HG03025 (cell line): ENCODE data around the gene MBP.
"Not testable (repeated sequence)": the region's sequence is repeated elsewhere in the genome, so short reads cannot be mapped to it uniquely, and the experiment has no call there.

Experiments
- ATAC-seq: cut with Tn5 transposase; IDR thresholded peaks from one replicate; pipeline ENCODE4 v1.9.1; 2021; ENCODE audit warnings: mild to moderate bottlenecking, moderate library complexity; ENCODE audit not compliant: unreplicated experiment, low FRiP score

The MBP gene

GRCh38 chr18:76994086-76994654, 138.4 kb downstream of the MBP start:
- ATAC-seq: no peak

DNA sequence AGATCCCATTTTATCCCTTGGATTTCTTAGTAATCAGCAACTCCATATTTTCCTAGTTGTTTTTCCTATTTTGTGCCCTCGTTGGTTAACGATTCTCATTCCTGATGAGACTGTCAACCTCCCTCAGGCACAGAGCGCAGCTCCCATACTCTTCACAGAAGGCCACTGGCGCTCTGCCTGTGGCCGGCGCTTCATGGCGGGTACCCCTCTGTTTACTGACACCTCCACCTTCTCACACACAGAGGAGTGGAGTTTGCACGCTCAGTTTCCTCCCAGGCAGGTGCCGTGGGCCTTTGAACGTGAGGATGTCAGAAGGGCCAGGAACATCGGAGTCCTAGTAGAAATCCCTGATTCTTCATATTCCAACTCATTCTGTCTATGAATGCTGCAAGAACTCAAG, 139.0 kb downstream of the MBP start:
- no peak for ATAC-seq

GRCh38 chr18:76993085-76993382, 139.5 kb downstream of the MBP start:
- no peak for ATAC-seq

GRCh38 chr18:76992226-76993084, 140.1 kb downstream of the MBP start:
- no peak for ATAC-seq

DNA sequence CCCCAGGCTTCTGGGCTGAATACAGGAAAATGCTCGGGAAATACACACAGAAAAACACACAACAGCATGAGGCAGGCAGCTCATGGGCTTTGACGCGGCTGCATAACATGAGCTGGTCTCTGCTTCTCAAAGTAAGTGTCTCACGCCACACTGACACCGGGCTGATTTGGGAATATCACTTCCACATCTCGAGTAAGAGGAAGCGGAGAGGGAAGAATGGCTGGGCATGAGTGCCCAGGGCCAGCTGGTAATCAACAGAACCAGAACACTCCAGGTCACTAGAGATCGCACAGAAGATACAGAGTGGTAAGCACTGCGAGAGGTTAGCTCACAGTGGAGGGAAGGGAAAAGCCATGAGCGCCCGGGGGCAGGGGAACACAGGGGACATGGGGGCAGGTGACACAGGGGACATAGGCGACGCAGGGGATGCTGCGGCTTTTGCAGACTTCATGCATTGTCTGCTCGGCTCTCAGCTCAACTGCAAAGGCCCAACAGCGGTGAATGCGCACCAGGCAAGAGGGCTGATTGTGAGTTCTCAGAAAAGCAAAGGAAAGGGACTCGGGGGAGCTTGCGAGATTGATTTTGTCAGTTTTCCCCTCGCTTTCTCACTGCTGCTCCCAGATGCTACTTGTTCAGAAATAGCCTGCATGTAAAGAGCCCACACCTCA, 141.4 kb downstream of the MBP start:
- ATAC-seq: no peak

GRCh38 chr18:76990343-76991020, 142.1 kb downstream of the MBP start:
- ATAC-seq: not testable (repeated sequence)

- ATAC-seq: no peak
These were observed 142.9 kb downstream of the MBP start for GRCh38 chr18:76989647-76990190.

DNA sequence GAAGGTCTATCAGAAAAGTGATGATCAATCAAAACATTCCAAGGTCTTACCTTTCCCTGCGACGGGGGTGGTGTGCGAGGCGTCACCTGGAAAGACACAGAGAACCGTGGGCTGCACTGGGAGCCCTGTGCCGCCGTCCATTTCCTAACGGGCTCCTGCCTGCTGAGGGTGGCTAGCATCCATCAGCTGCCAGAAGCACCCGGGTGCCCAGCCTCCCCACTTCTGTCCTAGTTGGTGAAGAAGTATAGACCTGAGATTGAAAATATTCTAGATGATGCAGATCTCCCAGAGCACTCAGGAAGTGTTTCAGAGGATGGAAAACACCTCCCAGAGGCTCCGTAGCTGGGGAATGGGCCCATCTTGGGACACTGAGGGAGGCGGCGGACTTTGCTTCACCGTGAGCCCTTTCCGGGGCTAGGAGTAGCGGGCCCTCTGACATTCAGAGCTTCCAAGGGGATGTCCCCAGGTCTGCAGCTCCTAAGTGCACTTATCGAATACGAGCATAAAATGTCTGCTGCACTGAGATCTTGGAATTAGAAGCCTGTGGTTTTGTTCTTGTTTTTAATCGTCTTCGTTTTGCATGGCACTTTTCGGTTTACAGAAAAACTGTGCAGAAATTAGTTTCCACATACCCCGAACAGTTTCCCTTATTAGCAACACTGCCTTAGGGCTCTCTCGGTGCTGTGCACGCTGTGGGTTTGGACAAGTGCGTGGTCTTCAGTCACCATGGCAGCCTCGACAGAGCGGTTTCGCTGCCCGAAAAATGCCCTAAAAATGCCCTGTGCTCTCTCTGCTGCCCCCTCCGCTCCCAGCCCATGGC, 143.5 kb downstream of the MBP start:
- peak; percentile 81 for ATAC-seq

GRCh38 chr18:76988031-76988826, 144.4 kb downstream of the MBP start:
- ATAC-seq: no peak

DNA sequence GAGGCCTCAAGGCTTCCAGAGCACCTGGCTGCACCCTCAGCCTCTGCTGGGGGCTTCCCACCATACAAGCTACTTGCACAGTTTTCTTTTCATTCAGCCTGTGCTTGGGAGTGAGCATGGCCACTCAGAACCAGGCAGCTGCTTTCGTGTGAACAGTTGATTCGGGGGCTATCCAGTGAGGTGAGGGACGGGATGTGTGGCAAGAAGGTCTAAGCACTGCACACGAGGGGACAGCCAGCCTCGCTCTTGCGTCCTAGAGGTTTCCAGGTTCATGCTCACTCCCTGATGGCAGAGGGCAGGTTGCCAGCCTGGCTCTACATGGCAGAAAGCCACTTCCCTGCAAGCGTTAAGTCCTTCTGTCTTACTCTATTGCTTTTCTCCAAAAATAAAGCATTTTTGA, 146.2 kb downstream of the MBP start:
- no peak for ATAC-seq

DNA sequence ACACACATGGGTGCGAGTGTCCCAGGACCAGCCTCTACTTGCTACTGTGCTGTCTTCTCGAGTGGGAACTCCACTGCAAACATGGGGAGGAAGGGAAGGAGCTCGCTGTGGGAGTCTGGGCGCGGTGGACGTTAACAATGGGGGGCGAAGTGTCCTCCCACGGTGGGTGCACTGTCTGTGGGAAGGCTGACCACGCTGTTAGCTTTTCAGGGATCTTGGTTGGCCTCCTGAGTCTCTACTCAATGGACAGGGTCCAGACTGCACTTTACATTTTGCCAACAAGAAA, 146.7 kb downstream of the MBP start:
- no peak for ATAC-seq

DNA sequence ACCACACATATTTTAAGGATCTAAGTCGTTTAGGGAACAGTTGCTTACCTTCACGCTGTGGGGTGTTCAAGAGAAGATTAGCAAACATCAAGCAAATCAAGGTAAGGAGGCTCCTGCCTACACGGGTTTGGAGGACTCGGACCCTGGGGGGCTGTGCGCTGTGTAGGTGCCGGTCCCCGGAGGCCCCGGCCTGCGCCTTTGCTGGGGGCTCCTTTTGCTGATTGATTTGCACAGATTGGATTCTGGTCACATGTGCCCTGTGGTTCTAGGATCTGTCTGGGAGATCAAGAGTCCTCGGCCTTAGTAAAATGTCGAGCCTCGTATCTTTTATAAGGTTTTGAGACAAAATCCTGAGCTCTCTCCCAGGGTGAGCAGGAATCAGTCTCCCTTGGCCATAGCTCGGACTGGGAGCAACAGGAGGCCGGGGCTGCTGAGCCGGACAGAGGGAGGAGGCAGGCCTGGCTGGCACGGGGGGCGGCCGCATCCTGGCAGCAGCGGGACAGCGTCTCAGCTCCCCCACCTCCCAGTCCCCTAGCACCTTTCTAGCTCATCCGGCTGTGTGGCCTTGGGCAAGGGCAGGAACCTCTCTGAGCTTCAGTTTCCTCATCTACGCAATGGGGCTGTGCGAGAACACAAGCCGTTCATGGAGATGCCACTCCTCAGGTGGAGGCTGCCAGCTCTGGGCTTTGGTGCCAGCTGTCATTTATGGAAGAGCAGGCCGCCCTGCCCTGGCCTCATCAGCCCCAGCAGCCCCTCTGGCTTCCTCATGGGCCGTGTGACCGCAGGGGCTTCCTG, 147.2 kb downstream of the MBP start:
- ATAC-seq: no peak

DNA sequence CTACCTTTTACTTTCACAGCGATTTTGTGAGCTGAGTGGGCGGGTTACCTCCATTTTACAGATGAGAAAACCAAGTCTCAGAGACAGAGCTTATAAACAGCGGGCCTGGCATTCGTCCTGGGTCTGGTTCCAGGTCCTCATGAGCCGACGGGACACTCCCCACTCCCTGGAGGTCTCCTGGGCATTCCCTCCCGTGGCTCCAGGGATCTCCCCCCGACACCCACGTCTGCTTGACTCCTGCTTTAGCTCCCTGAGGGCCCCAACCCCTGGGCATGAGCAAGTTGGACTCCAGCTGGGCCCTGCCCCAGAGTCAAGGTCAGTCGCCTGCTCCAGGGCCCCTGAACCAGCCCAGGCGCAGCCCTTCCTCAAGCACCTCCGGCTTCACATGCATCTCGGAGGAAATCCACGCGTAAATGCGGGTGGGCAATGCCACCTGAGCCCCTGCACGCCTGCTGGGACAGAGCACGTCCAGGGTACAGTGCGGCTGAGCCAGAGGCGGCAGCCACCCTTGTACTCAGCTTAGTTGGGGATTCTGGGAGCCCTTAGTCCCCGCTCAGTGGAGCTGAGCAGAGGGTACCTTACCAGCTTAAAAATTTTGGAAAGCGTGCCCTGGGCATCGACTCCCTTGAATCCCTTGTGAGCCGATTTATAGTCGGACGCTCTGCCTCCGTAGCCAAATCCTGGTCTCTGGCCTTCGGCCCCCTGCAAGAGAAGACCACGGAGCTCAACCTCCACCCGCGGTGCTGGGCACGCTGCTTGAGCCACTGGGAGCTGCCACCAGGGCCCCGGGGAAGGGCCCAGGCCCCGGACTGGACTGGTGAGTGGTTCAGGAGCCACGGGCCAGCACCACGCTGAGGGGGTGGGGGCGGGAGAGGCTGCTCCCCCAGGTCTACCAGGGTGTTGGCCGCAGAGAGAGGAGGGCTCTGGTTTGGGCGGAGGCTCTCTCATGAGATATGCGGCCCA, 148.1 kb downstream of the MBP start:
- no peak for ATAC-seq

GRCh38 chr18:76983613-76984051, 149.0 kb downstream of the MBP start:
- no peak for ATAC-seq

DNA sequence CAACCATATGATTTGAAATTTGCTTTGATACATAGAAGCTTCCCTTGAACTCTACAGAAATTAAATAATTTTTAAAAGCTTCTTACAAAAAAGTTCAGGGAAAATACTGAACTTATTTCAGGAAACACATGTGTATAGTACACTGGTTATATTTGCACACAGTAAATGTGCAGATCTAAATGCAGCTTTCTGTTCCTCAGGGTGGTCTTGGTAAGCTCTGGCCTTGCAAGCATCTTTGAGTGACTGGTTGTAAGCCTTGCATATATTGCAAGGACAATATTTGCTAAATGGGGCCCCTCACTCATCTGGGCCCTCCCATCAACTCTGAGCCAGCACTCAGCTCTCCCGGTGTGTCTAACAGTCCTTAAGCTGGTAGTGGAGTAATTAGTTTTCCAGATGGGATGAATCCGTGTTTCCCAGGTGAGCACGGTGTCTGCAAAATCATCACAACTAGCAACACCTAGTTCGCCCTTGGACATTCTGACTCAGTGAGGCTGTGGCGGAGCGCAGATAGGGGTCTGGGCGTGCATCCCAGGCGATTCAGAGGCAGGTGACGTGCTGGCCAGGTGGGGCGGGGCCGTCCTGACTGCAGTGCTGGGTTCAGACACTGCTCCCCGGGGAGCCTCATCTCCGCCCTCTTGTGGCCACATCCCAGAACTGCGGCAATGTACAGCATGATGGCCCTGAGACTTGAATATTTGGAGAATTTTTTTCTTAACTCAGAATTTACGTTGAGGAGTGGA, 149.6 kb downstream of the MBP start:
- peak; percentile 64 for ATAC-seq

GRCh38 chr18:76982038-76982437, 150.5 kb downstream of the MBP start:
- ATAC-seq: no peak

DNA sequence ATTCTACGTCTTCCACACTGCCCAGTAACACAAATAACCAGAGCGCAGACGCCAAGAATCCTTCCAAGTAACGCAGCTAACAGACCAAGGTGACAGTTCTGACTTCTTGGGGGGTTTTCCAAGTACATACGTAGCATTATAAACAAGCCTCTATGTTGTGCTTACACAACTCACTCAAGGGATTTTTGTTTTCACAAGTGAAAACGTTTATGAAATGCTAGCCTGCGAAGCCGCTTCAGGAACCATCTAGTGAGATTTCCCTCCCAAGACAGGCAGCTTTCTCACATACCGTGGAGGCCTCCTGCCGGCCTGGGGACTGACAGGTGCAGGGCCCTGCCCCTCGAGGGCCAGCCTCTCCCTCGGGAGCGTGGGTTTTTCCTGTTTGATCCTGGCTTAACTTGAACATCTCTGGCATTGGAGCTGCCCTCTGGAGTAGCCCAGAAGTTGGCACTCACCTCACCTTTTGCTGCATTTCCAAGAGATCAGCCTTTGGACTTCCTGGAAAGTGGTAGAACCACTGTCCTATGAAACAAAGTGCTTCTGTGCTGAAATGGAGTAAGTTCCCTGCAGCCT, 151.1 kb downstream of the MBP start:
- ATAC-seq: peak; percentile 56
